Left renal cortex interstitium (tissue), 4 donors: ENCODE data around the gene POPDC3. TPM values are rescaled to one million over a fixed set of nuclear protein-coding genes. Genes with fewer than 3 reads are reported as not detected.

Experiments used
- polyA plus RNA-seq, 4 donors: library from polyadenylated mRNA; unstranded; fragments of 120-200 nt; gene quantifications; one replicate each; pipeline ENCODE4 v1.2.1, GENCODE V29; 2013; ENCODE audit not compliant: insufficient read length in 4 of 4

Gene POPDC3
- polyA plus RNA-seq, 4 donors, result 0.25 to 0.43 (median 0.31) TPM

Other genes with a start within 250 kb of the POPDC3 start
- gene LIN28B, start 222.9 kb downstream of the POPDC3 start, polyA plus RNA-seq, result under 1 TPM; 0.06 to 0.38 (median 0.14) TPM
- gene PREP, start 223.1 kb upstream of the POPDC3 start, polyA plus RNA-seq, result 10 to 100 TPM; 31.6 to 35.5 (median 32.1) TPM